HepG2 (cell line): ENCODE data around the gene FBXL7. TPM values are rescaled to one million over a fixed set of nuclear protein-coding genes. Genes with fewer than 3 reads are reported as not detected.

Experiments
- ATM ChIP-seq: fragments of 450-650 bp; IDR thresholded peaks from 2 replicates; pipeline ENCODE4 v1.7.1; 2017; ENCODE audit warnings: mild to moderate bottlenecking, borderline replicate concordance
- HDAC2 ChIP-seq: sonication (generic); formaldehyde crosslinking; IDR thresholded peaks from 2 replicates; pipeline ENCODE4 v1.4.0; 2020; ENCODE audit warnings: missing genetic modification reagents
- HMG20B ChIP-seq: conservative IDR thresholded peaks from 2 replicates; pipeline ENCODE4 v1.6.1; 2016; ENCODE audit warnings: missing genetic modification reagents, missing compliant biosample characterization
- SETDB1 ChIP-seq: sonication (generic); formaldehyde crosslinking; IDR thresholded peaks from 2 replicates; pipeline ENCODE4 v1.5.1; 2020; ENCODE audit warnings: missing genetic modification reagents, mild to moderate bottlenecking, borderline replicate concordance
- ZKSCAN5 ChIP-seq: sonication (generic); formaldehyde crosslinking; IDR thresholded peaks from 2 replicates; pipeline ENCODE4 v1.5.1; 2020; ENCODE audit warnings: mild to moderate bottlenecking, missing genetic modification reagents
- ZNF354B ChIP-seq: sonication (generic); formaldehyde crosslinking; IDR thresholded peaks from 2 replicates; pipeline ENCODE4 v1.8.0; 2022; ENCODE audit warnings: mild to moderate bottlenecking, missing genetic modification reagents
- ZNF557 ChIP-seq: sonication (generic); formaldehyde crosslinking; IDR thresholded peaks from 2 replicates; pipeline ENCODE4 v1.4.0; 2020; ENCODE audit warnings: missing genetic modification reagents
- ZNF619 ChIP-seq: sonication (generic); formaldehyde crosslinking; IDR thresholded peaks from 2 replicates; pipeline ENCODE4 v1.4.0; 2020; ENCODE audit warnings: mild to moderate bottlenecking, missing genetic modification reagents
- polyA plus RNA-seq, 8 experiments: library from polyadenylated mRNA; depleted of rRNA in 3 of 8; stranded (reverse) in 7 of 8; unstranded in 1 of 8; fragments of >200 nt; fragmentation: Illumina TruSeq in 4 of 8; extraction: Trizol in 4 of 8; gene quantifications; 2 replicates each; pipeline versions ENCODE4 v1.2.1 to v1.2.3, GENCODE V29; 2011 to 2016; ENCODE audit warnings: low read depth in 4 of 8, missing spikeins in 1 of 8, mixed read lengths in 1 of 8; ENCODE audit not compliant: insufficient read depth in 1 of 8
- total RNA-seq, 5 experiments: library from RNA; depleted of rRNA; stranded (reverse); fragments of >200 nt; fragmentation: Illumina TruSeq; extraction: Trizol; gene quantifications; 2 replicates each; pipeline ENCODE4 v1.2.3, GENCODE V29; 2016; ENCODE audit warnings: low read depth in 1 of 5
- TF ChIP-seq, protein P1 (sequence below): sonication (generic); formaldehyde crosslinking; IDR thresholded peaks from 2 replicates; pipeline ENCODE4 v1.8.0; 2022; ENCODE audit warnings: mild to moderate bottlenecking, missing genetic modification reagents, moderate library complexity
- TF ChIP-seq, protein P2 (sequence below), 2 experiments: fragments of 450-650 bp in 1 of 2; sonication (generic) in 1 of 2; formaldehyde crosslinking in 1 of 2; IDR thresholded peaks; 2 replicates each; pipeline versions ENCODE4 v1.6.1 to v1.8.0; 2016 to 2022; ENCODE audit warnings: antibody characterized with exemption in 1 of 2, mild to moderate bottlenecking in 1 of 2, missing genetic modification reagents in 1 of 2
- TF ChIP-seq, protein P3 (sequence below): sonication (generic); formaldehyde crosslinking; IDR thresholded peaks from 2 replicates; pipeline ENCODE4 v1.5.0; 2020; ENCODE audit warnings: missing genetic modification reagents

FBXL7 gene
- total and polyA plus RNA-seq, 2 of the 13 experiments (the other 11 are each of a cell fraction or from before 2014, with no cell fraction given), result 0.07 TPM; not detected in 1

- TF ChIP-seq, protein P1, sequence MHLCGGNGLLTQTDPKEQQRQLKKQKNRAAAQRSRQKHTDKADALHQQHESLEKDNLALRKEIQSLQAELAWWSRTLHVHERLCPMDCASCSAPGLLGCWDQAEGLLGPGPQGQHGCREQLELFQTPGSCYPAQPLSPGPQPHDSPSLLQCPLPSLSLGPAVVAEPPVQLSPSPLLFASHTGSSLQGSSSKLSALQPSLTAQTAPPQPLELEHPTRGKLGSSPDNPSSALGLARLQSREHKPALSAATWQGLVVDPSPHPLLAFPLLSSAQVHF (CRISPR knock-in tag), result no peak
- no peak for TF ChIP-seq SETDB1 (CRISPR knock-in tag)
- TF ChIP-seq HMG20B (CRISPR knock-in tag), result no peak
- no peak for TF ChIP-seq ZKSCAN5 (CRISPR knock-in tag)
- TF ChIP-seq ZNF354B (CRISPR knock-in tag), result no peak
- TF ChIP-seq ZNF619 (CRISPR knock-in tag), result no peak
- TF ChIP-seq, protein P2, sequence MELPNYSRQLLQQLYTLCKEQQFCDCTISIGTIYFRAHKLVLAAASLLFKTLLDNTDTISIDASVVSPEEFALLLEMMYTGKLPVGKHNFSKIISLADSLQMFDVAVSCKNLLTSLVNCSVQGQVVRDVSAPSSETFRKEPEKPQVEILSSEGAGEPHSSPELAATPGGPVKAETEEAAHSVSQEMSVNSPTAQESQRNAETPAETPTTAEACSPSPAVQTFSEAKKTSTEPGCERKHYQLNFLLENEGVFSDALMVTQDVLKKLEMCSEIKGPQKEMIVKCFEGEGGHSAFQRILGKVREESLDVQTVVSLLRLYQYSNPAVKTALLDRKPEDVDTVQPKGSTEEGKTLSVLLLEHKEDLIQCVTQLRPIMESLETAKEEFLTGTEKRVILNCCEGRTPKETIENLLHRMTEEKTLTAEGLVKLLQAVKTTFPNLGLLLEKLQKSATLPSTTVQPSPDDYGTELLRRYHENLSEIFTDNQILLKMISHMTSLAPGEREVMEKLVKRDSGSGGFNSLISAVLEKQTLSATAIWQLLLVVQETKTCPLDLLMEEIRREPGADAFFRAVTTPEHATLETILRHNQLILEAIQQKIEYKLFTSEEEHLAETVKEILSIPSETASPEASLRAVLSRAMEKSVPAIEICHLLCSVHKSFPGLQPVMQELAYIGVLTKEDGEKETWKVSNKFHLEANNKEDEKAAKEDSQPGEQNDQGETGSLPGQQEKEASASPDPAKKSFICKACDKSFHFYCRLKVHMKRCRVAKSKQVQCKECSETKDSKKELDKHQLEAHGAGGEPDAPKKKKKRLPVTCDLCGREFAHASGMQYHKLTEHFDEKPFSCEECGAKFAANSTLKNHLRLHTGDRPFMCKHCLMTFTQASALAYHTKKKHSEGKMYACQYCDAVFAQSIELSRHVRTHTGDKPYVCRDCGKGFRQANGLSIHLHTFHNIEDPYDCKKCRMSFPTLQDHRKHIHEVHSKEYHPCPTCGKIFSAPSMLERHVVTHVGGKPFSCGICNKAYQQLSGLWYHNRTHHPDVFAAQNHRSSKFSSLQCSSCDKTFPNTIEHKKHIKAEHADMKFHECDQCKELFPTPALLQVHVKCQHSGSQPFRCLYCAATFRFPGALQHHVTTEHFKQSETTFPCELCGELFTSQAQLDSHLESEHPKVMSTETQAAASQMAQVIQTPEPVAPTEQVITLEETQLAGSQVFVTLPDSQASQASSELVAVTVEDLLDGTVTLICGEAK (IDR thresholded peaks at IDR 0.05), result no peak
- TF ChIP-seq, protein P2 (CRISPR knock-in tag; IDR thresholded peaks at IDR 0.05), result no peak
- no peak for TF ChIP-seq ZNF557 (CRISPR knock-in tag)
- TF ChIP-seq ATM, result no peak
- TF ChIP-seq, protein P3, sequence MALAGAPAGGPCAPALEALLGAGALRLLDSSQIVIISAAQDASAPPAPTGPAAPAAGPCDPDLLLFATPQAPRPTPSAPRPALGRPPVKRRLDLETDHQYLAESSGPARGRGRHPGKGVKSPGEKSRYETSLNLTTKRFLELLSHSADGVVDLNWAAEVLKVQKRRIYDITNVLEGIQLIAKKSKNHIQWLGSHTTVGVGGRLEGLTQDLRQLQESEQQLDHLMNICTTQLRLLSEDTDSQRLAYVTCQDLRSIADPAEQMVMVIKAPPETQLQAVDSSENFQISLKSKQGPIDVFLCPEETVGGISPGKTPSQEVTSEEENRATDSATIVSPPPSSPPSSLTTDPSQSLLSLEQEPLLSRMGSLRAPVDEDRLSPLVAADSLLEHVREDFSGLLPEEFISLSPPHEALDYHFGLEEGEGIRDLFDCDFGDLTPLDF (CRISPR knock-in tag), result no peak
- TF ChIP-seq HDAC2 (CRISPR knock-in tag), result no peak
These were observed 353.0 kb downstream of the FBXL7 start (continued) for GRCh38 chr5:15852949-15853348.
